GM19099 (cell line): ENCODE measurements around the gene RECQL5.

Experiments used
- POLR2A ChIP-seq: IDR thresholded peaks from 3 replicates; pipeline ENCODE4 v1.6.1; 2011; ENCODE audit warnings: low read depth; ENCODE audit not compliant: insufficient read length; ENCODE audit errors: extremely low read depth

RECQL5 gene

DNA sequence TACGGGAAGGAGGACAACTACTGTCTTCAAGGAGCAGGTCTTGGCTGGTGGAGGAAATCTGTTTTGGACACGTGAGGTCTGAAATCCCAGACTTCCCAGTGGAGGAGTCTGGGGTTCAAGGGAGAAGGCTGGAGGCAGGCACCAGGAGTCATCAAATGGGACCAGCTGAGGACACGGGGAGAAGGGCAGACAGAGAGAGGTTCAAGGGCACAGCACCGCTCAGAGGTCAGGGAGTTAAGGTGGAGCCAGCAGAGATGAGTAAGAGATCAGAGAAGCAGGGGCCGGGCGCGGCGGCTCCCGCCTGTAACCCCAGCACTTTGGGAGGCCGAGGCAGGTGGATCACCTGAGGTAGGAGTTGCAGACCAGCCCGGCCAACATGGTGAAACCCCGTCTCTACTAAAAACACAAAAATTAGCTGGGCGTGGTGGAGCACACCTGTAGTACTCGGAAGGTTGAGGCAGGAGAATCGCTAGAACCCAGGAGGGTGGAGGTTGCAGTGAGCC is 44.1 kb downstream of the RECQL5 start:
- no peak for TF ChIP-seq POLR2A

DNA sequence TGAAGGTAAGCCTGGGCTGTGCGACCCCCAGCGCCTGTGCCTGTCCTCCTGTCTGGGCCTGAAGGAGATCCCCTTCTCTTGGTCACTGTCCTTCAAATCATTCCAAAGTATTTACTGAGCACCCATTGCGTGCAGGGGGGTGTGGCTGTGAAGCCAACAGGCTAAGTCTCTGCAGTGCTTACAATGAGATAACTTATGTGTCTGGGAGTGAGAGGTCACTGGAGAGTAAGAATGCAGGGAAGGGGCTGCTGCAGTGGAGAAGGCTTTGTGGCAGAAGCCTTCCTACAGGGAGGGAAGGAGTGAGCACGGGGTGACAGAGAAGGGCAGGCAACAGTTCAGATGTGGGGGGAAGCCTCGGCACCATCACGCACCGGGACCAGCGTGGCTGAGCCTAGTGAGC is 44.9 kb downstream of the RECQL5 start:
- no peak for TF ChIP-seq POLR2A

DNA sequence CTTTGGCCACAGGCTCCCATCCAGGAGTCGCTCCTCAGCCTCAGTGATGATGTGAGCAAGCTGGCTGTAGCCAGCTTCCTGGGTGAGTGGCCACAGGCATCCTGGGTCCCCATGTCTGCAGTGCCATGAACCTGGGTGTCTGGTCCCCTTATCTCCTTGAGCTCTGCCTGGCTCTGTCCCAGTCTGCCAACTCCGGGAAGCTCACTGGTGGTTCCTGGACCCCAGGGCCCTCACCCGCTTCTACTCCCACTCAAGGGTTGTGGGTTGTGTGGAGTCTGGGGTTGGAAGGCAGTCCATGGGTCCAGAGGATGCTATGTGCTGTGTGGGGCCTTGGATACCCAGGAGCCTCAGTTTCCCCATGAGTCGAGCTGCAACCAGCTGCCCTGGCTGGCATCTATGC is 45.5 kb downstream of the RECQL5 start:
- TF ChIP-seq POLR2A: no peak

- no peak for TF ChIP-seq POLR2A
Measured at GRCh38 chr17:75619506-75620431, 47.2 kb downstream of the RECQL5 start.

- no peak for TF ChIP-seq POLR2A
Measured at GRCh38 chr17:75617675-75618074, 49.3 kb downstream of the RECQL5 start.

DNA sequence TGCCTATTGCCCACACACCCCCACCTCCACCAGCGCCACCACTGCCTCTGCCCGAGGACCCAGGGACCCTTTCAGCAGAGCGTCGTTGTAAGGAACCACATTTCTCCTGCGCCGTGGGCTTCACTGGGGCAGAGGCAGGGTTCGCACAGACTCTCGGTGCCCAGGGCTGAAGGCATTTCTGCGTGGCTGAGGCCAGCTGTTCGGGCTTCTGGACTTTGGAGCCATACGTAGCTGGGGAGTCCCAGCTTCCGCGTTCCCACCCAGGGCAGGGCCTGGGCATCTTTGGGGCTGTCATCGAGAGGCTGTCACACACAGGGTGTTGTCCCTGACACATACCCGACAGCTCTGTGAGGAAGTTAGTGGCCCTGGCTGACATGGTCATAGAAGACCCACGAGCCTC is 49.7 kb downstream of the RECQL5 start:
- TF ChIP-seq POLR2A: no peak

- TF ChIP-seq POLR2A: no peak
Measured at GRCh38 chr17:75616521-75617122, 50.3 kb downstream of the RECQL5 start.

DNA sequence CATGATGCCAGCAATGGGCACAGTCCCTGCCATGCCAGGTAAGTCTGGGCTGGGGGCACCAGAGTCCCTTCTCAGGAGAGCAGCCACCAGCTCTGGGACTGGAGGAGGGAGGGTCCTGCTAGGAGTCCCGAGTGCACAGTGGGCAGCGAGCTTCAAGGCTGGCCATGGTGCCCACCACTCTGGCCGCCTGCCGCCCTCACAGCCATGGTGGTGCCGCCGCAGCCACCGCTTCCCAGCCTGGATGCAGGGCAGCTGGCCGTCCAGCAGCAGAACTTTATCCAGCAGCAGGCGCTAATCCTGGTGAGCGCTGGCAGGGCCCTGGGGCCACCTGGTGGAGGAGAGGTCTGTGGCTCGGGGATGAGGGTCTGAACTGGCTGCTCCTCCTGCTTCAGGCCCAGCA is 51.7 kb downstream of the RECQL5 start:
- no peak for TF ChIP-seq POLR2A

DNA sequence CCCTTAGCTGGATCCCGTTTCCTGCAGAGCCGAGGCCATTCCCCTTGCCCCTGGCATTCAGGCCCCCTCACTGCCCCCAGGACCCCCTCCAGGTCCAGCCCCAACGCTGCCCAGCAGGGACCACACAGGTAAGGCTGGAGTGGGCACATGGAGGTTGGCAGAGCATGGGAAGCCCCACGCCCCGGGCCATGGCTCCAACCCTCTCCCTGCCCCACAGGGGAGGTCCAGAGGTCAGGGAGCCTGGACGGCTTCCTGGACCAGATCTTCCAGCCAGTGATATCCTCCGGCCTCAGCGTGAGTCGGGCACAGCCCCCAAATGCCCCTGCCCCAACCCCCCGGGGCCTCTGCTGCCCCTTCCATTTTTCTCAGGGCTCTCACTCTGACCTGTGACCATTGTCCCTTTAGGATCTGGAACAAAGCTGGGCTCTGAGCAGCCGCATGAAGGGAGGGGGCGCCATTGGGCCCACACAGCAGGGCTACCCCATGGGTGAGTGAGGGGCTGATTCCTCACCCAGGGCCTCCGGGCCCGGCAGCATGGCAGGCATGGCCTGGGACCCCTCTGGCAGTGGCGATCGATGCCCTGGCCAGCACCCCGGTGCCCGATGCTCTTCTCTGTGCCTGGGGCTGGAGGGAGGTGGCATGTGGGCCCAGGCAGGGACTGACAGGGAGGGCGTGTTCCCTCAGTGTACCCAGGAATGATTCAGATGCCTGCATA is 52.2 kb downstream of the RECQL5 start:
- no peak for TF ChIP-seq POLR2A

DNA sequence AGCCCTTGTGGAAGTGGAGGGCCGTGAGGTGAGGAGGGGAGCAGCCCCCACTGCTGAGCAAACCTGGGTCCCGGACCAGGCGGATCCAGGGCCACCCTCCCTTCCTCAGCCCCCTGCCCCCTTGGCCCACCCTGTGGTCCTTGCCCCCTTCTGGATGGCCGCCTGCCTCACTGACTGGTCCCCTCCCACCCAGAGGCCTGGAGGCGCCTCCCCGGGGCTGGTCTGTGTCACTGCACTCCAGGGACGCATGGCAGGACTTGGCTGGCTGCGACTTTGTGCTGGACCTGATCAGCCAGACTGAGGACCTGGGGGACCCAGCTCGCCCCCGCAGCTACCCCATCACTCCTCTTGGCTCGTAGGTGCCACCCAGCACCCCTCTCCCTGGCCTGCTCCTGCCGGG is 52.9 kb downstream of the RECQL5 start:
- TF ChIP-seq POLR2A: no peak

- TF ChIP-seq POLR2A: no peak
Measured at GRCh38 chr17:75612906-75613626, 53.9 kb downstream of the RECQL5 start.

DNA sequence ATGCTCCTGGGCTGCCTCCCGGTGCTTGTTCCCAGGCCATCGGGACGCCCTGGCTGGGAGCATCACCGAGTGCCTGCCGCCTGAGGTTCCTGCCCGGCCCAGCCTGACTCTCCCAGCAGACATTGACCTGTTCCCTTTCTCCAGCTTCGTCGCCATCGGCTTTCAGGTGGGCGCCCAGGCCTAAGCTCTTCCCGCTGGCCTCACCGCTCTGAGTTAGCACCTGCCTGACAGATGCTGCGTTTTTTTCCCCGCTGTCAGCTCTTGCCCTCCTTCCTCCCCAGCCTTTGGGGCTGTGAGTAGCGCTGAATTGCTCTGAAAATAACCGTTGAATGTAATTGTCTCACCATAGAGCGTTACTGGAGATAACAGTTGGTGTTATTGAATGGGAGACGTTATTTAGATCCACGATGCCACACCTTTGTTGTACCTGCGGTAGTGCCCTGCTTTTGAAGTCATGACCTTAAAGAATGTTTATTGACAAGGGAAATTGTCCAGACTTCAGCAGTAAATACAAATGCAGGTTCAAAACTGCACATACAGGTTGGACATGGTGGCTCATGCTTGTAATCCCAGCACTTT is 55.0 kb downstream of the RECQL5 start:
- no peak for TF ChIP-seq POLR2A

GRCh38 chr17:75610103-75610984 is 56.6 kb downstream of the RECQL5 start:
- TF ChIP-seq POLR2A: no peak
